ENCODE measurements around the gene SAMD5.

DNA sequence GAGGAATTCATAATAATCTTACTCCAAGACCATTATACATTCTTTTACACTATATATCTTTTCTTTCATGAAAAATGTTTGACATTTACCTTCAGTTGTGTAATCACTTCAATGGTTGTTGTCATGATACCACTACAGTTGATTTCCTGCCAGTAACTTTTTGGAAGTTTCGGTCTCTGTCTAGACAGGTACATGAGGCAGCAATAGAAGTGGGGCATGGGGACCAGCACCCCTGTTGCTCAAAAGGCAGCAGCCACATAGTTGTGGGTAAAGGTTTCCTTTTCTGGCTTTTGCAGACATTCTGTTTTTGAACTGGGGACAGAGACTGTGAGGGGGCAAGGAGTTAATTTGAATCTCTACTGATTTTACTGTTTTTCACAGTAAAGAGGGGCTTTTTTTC lies 14.1 kb downstream of the SAMD5 start:
- TF ChIP-seq, protein P1, sequence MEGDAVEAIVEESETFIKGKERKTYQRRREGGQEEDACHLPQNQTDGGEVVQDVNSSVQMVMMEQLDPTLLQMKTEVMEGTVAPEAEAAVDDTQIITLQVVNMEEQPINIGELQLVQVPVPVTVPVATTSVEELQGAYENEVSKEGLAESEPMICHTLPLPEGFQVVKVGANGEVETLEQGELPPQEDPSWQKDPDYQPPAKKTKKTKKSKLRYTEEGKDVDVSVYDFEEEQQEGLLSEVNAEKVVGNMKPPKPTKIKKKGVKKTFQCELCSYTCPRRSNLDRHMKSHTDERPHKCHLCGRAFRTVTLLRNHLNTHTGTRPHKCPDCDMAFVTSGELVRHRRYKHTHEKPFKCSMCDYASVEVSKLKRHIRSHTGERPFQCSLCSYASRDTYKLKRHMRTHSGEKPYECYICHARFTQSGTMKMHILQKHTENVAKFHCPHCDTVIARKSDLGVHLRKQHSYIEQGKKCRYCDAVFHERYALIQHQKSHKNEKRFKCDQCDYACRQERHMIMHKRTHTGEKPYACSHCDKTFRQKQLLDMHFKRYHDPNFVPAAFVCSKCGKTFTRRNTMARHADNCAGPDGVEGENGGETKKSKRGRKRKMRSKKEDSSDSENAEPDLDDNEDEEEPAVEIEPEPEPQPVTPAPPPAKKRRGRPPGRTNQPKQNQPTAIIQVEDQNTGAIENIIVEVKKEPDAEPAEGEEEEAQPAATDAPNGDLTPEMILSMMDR (conservative IDR thresholded peaks at IDR 0.05; ENCODE audit: low read depth in 2 of 2): no peak
- TF ChIP-seq JUNB (IDR thresholded peaks at IDR 0.05; ENCODE audit: unreplicated experiment): no peak
- TF ChIP-seq, protein P2, sequence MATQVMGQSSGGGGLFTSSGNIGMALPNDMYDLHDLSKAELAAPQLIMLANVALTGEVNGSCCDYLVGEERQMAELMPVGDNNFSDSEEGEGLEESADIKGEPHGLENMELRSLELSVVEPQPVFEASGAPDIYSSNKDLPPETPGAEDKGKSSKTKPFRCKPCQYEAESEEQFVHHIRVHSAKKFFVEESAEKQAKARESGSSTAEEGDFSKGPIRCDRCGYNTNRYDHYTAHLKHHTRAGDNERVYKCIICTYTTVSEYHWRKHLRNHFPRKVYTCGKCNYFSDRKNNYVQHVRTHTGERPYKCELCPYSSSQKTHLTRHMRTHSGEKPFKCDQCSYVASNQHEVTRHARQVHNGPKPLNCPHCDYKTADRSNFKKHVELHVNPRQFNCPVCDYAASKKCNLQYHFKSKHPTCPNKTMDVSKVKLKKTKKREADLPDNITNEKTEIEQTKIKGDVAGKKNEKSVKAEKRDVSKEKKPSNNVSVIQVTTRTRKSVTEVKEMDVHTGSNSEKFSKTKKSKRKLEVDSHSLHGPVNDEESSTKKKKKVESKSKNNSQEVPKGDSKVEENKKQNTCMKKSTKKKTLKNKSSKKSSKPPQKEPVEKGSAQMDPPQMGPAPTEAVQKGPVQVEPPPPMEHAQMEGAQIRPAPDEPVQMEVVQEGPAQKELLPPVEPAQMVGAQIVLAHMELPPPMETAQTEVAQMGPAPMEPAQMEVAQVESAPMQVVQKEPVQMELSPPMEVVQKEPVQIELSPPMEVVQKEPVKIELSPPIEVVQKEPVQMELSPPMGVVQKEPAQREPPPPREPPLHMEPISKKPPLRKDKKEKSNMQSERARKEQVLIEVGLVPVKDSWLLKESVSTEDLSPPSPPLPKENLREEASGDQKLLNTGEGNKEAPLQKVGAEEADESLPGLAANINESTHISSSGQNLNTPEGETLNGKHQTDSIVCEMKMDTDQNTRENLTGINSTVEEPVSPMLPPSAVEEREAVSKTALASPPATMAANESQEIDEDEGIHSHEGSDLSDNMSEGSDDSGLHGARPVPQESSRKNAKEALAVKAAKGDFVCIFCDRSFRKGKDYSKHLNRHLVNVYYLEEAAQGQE (IDR thresholded peaks at IDR 0.05; ENCODE audit: unreplicated experiment): no peak
- no peak for TF ChIP-seq EZH2 (IDR thresholded peaks at IDR 0.05; ENCODE audit: low read depth, unreplicated experiment)
- TF ChIP-seq POLR2AphosphoS5 (IDR thresholded peaks at IDR 0.05; ENCODE audit: low read depth): no peak

Measured in GM23338 (cell line).